GM19099 (cell line): Measurements from ENCODE around the gene KIF21B.

ENCODE experiments used
- POLR2A ChIP-seq: IDR thresholded peaks from 3 replicates; pipeline ENCODE4 v1.6.1; 2011; ENCODE audit warnings: low read depth; ENCODE audit not compliant: insufficient read length; ENCODE audit errors: extremely low read depth

Gene KIF21B

DNA sequence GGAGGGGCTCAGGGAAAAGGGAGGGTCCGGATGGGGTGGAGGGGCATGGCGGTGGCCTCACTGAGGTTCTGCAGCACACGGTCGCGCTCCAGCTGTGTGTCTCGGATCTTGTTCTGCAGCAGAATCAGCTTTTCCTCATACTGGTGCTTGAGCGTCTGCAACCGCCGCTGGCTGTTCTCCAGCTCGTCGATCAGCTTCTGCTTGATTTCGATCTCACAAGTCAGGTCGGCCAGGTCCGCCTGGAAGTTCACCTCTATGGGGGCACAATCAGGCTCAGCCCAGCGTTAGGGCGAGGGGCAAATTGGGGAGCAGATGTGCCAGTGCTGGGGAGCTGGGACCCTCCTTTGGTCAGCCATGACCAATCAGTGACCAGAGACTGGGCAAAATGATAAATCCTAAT is 25.2 kb downstream of the KIF21B start:
- TF ChIP-seq POLR2A = no peak

DNA sequence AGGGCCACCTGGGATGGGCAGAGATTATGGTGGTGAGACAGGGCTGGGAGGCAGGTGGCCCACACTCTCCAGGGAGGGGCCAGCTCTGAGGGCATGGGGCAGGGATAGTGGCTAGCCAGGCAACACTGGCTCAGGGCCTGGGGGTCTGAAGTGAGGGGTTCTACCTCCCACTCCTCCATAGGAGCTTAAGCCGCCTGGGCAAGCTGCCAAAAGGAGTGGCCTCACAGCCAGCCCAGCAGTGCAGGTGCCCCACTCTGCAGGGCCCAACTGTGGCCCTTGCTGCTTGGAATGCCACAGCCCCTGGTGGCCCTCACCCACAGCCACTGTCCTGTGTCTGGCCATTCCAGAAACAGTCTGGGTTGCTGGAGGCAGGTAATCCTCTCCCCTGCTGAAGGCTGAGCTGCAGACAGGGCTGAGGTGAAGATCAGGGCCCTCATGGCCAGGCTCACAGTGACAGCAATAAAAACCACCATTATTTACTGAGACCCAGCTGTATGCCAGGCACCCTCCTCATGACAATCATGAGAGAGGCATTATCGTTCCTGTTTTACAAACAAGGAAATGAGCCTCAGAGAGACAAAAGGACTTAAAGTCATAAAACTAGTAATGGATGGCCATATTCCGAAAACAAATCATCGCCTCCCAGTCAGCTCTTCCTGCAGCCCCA is 31.0 kb downstream of the KIF21B start:
- TF ChIP-seq POLR2A = no peak

DNA sequence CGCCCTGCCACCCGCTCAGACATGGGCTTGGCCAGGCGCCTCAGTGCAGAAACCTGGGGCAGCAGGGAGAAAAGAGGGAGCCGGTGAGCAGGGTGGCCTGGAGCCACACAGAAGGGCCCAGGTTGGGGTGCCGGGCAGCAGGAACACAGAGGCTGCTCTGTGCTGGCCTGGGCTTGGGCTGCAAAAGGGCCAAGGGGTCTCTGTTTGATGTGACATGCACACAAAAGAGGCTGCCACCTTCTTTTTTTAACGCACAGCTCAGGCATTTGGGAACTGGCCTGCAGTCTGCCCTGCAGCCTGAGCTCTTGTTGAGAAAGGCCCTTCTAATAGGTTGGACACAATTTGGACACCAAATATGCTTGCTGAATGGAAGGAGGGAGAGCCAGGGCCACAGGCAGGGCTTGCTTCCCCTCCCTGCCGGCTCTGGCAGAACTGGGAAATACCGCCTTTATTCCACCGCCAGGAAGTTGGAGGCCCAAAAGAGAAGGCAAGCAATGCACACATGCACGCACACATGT is 32.4 kb downstream of the KIF21B start:
- TF ChIP-seq POLR2A = no peak

DNA sequence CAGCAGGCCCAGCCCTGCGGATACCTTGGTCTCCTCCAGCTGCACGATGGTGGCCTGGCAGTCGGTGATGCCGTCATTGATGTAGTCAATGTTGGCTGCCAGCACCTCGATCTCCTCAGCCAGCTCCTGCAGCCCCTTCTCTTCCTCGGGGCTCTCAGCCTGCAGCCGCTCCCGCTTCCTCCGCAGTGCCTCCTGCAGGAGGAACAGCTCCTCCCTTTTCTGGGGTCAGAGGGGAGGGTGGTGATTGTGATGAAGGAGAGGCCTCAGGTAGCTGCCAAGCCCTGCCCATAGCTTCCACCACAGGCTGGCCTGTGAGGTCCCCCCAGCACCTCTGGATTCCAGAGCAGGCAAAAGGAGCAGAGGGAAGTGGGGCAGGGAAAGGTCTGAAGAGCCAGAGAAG is 33.4 kb downstream of the KIF21B start:
- no peak for TF ChIP-seq POLR2A

DNA sequence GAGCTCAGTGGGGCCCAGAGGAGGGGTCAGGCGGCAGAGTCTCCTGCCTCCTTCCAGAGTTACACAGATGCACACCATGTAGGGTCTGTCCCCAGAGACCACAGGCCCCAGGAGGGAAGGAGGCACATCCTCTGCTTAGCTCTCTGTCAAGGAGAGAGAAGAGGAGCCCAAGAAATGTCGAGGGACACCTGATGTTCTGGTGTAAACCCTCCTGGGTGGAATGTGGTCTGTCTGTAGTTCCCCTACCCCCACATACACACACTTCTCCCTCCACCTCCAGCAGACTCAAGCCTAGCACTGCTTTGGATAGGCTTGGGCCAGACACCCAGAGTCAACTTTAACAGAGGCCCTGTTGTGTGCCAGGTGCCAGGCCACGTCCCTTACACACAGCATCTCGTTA is 34.2 kb downstream of the KIF21B start:
- TF ChIP-seq POLR2A = no peak

DNA sequence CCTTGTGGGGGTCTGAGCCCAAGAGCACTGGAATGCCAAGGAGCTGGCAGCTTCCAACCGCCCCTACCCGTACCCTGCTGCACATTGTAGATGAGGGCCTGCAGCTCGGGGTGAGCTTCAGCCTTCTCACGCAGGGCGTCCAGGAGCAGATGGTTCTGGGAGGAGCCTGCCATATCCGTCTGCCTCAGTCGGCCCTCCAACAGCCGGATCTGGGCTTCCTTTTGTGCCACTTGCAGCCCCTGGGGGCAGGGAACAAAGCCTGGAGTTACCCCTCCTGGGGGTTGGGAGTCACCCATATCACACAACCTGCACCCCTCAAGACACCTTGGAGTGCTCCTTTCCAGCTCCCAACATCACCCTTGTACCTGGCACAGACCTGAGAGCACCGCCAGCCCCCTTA is 34.8 kb downstream of the KIF21B start:
- TF ChIP-seq POLR2A = no peak

DNA sequence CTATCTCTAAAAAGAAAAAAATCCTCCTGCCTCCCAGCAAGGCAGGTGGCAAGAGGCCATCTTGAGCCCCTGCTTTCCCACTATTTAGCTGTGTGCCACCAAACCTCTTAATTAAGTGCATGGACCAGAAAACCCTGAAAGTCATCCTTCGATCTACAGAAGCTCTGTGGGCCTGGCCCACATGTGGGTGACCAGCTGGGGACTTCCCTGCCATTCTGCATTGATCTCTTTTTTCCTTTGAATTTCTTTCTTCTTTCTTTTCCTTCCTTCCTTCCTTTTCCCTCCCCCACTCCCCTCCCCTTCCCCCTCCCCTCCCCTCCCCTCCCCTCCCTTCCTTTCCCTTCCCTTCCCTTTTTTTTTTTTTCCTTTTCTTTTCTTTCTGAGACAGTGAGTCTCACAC is 38.0 kb downstream of the KIF21B start:
- TF ChIP-seq POLR2A = no peak

DNA sequence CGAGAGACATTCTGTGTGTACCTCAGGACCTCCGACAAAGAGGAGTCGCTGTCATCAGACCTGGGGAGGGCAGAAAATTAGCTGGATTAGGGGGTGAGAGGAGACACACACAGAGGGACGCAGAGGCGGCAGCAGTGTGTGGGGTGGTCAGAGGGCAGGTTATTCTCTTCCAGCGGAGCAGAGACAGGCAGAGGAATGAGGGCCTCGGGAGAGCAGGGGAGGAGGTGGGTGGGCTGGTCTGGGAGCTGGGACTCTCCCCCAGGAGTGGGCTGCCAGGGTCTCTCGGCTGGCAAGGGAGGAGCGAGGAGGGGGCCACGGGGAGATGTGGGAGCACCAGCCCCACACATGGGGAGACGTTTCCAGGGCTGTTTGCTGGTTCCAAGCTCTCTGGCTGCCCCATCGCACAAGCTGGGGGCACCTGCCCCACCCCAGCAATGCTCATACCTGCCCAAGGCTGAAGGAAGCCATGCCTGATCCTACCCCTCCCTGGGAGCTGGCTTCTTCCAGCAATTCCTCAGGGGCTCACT is 40.4 kb downstream of the KIF21B start:
- TF ChIP-seq POLR2A = no peak

DNA sequence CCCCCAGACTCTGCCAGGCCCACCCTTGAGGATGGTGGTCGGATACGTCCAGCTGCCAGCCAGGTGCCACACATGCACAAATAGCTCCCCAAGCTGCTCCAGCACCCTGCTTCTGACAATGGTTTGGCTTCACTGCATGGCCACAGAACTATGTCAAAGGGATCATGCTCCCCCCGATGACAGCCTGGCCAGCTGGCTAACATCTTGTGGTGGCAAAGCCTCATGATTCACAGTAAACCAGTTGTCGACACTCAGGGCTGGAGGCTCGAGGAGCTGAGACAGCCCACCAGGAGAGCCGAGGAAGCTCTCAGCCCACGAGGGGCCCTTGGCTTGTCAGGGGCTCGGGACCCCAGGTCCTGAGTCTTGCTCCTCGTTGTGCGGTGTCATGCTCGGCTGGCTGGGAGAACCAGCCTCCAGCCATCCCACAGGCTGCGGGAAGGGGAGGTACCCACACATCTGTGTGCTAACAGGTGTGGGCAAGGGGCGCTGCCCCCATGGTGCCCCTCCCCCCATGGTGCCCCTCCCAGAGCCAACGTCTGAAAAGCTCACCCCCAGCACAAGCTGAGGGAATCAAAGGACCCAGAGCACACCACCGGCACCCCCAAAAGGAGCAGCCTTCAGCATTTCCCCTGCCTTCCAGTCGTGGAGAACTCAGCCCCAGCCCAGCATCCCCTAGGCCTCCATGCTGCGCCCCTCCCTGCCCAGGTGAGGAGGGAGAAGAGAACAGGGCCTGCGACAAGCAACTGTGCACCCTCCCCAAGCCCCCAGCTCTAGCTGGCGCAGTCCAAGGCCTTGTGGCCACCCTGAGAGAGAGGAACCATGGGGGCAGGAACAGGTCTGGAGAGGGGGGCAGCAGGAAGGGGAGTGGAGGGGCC is 41.2 kb downstream of the KIF21B start:
- no peak for TF ChIP-seq POLR2A

DNA sequence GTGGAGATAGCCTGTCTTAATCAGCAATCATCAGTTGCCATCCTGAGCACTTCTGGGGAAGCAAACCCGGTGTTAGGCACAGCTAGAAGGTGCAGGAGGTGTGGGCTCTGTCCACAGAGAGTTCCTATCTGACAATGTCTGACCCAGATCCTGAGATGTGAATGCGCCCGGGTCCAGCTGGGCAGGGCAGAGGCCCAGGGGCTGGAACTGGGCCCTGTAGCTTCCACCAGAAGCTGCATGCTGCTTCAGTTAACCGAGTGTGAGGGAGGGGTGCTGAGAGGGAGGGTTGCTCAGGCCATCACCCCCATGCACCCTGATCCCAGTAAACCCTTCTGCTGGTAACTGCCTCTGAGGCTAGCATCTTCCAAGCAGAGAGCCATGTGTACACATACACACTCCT is 42.2 kb downstream of the KIF21B start:
- TF ChIP-seq POLR2A = no peak

DNA sequence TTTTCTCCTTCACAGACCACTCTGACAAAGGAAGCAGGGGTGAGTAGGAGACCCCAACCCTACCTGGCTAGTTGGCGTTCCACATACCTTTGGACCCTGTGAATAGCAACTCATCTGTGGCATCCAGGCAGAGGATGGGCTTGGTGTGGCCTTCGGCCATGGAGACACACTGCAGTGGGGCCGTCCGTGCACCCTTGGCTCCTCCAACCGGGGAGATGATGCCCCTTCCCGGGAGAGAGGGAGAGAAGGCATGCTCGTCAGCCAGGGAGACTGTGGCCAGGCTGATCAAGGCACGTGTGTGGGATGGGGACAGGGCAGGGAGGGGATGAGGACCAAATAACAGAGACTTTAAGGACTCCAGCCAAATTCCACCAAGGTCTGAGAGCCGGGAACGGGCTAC is 42.6 kb downstream of the KIF21B start:
- TF ChIP-seq POLR2A = no peak

DNA sequence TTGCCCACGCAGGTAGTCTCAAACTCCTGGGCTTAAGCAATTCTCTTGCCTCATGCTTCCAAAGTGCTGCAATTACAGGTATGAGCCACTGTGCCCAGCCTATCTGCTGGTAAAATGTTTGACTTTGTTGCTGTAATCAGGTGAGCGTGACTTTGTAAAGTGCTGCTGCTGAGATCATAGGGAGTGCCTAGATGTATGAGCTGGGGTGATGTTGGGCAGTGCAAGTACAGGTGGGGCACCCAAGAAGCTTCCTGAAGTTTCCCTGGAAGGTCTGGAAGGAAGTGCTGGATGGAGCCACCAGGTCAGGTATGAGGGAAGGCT is 43.1 kb downstream of the KIF21B start:
- TF ChIP-seq POLR2A = no peak

DNA sequence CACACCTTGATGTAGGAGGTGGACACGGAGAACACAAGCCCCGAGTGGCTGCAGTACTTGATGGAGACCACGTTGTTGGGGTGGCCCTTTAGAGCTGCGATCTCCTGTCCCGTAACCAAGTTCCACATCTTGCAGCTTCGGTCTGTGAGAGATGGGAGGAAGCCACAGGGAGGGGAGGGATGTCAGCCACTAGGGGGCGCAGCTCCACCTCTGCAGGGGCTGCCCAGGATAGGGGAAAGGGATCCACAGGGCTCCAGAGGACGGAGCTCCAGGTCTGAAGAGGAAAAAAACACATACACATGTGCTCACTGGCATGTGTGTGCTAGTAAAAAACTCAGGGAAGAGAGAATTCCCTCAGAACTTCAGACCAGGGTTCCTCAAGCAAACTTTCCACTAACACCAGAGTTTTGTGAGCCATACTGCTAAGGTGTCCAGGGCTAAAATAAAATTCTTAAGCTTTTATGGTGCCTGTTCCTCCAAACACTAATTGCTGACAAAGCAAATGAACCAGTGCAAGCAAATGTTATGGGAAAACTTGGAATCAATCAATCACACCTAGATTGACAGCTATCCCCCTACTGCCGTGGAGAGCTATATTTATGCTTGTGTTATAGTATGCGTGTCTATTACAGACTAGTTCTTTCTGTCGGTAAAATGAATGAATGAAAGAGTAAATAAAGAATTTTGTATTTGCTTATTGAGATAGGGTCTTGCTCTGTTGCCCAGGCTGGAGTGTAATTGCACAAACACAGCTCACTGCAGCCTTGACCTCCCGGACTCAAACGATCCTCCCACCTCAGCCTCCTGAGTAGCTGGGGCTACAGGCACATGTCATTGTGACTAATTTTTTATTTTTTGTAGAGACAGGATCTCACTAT is 43.7 kb downstream of the KIF21B start:
- no peak for TF ChIP-seq POLR2A

DNA sequence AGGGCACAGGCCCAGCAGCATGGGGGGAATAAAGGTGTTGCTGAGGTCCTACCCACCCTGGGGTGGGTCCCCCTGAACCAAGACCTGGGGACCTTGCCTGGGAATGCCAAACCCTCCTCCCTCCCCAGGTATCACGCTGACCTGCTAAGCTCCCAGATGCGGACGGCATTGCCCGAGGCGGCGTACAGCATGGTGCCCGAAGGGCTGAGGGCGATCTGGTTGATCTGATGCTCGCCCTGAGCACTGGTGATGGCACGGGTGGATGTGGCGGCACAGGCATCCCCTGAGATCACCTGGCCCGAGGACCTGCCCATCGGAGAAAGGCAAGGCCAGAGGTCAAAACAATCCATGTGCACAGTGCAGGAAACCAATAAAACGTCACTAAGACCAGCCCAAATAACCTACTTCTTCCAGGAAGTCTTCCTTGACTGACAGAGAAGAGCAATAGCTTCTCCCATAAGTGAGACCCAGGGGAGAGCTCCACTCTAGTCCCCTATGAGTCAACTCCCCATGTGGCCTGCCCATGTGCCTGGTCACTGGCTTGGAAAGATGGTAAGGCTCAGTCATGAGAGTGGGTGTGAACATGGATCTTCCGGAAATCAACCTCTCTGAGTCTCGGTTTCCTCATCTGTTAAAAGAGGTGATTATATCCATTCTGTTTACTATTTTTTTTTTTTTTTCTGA is 46.3 kb downstream of the KIF21B start:
- TF ChIP-seq POLR2A = no peak
